Endothelial cell of umbilical vein (primary cell): ENCODE data around the gene STOX1. TPM values are rescaled to one million over a fixed set of nuclear protein-coding genes. Genes with fewer than 3 reads are reported as not detected.

Experiments used
- Bru-seq: library from RNA; stranded (reverse); fragments of 400-500 nt; gene quantifications from one replicate; lab custom pipeline; 2021; lab: Mats Ljungman, UMichigan
- BruChase-seq, 2 experiments: library from RNA; stranded (reverse); fragments of 400-500 nt; gene quantifications; one replicate each; lab custom pipeline; 2021; lab: Mats Ljungman, UMichigan
- BruUV-seq: library from RNA; stranded (reverse); fragments of 400-500 nt; replicated peaks from 2 replicates; lab custom pipeline; 2021; lab: Mats Ljungman, UMichigan
- CTCF ChIA-PET: fragments of 300-600, 350-600 bp; sonication (Branson Sonifier 250); formaldehyde crosslinking; loops from one replicate; lab custom pipeline; 2021; ENCODE audit warnings: antibody characterized with exemption, inconsistent platforms; lab: Charles Lee
- POLR2A ChIA-PET: fragments of 300-600, 350-600 bp; sonication (Branson Sonifier 250); formaldehyde crosslinking; loops from one replicate; lab custom pipeline; 2021; ENCODE audit warnings: antibody characterized with exemption, inconsistent platforms; lab: Charles Lee
- DNase-seq: peaks from one replicate; pipeline ENCODE4 v3.0.0-alpha.2; 2011; ENCODE audit warnings: low read depth, low spot score
- FAIRE-seq: peaks from 2 replicates; lab custom pipeline; 2011; peaks lifted over from hg19 to GRCh38; lab: Jason Lieb, UNC
- H2AFZ ChIP-seq: 2 replicates; pipeline ENCODE4 v1.6.0; 2012; ENCODE audit warnings: low read depth, low read length, control low read depth, inconsistent platforms
- H3K27ac ChIP-seq: 2 replicates; pipeline ENCODE4 v1.5.1; 2011; ENCODE audit warnings: low read depth, mild to moderate bottlenecking, control low read depth, low read length, moderate library complexity; ENCODE audit not compliant: insufficient read depth
- H3K27me3 ChIP-seq, 2 experiments: 2 replicates each; pipeline versions ENCODE4 v1.6.0 to v1.6.1; 2011; ENCODE audit warnings: low read length in 2 of 2, mixed read lengths in 1 of 2; ENCODE audit not compliant: control insufficient read depth in 2 of 2, insufficient read depth in 2 of 2
- H3K36me3 ChIP-seq, 2 experiments: 2 replicates in 1 of 2; 3 replicates in 1 of 2; pipeline ENCODE4 v1.5.1; 2011; ENCODE audit warnings: low read length in 2 of 2, mild to moderate bottlenecking in 1 of 2, moderate library complexity in 1 of 2; ENCODE audit not compliant: control insufficient read depth in 2 of 2, insufficient read depth in 2 of 2; ENCODE audit errors: extremely low read depth in 1 of 2
- H3K4me1 ChIP-seq: 3 replicates; pipeline ENCODE4 v1.5.1; 2011; ENCODE audit warnings: mild to moderate bottlenecking, low read length; ENCODE audit not compliant: control insufficient read depth, insufficient read depth; ENCODE audit errors: extremely low read depth
- H3K4me2 ChIP-seq: 2 replicates; pipeline ENCODE4 v1.6.1; 2011; ENCODE audit warnings: low read length, control low read depth, mixed read lengths; ENCODE audit not compliant: insufficient read depth
- H3K4me3 ChIP-seq, 3 experiments: fragments of 200-600 bp in 1 of 3; sonication (generic), shearing (Covaris generic) in 1 of 3; replicated peaks in 1 of 3; 2 replicates each; pipeline ENCODE4 v1.5.1; 2011 to 2016; ENCODE audit warnings: control low read depth in 3 of 3, low read length in 3 of 3, mild to moderate bottlenecking in 2 of 3, inconsistent platforms in 1 of 3, low read depth in 1 of 3, moderate library complexity in 1 of 3; ENCODE audit not compliant: insufficient read depth in 1 of 3
- H3K79me2 ChIP-seq: 2 replicates; pipeline ENCODE4 v1.6.0; 2012; ENCODE audit warnings: low read length, inconsistent platforms; ENCODE audit not compliant: control insufficient read depth, insufficient read depth
- H3K9ac ChIP-seq: replicated peaks from 2 replicates; pipeline ENCODE3; 2011; ENCODE audit warnings: low read length, control low read depth; ENCODE audit not compliant: insufficient read depth; ENCODE audit errors: extremely low read depth
- H3K9me1 ChIP-seq: replicated peaks from 3 replicates; pipeline ENCODE4 v1.6.0; 2011; ENCODE audit warnings: mild to moderate bottlenecking, low read length; ENCODE audit not compliant: control insufficient read depth, insufficient read depth; ENCODE audit errors: extremely low read depth
- H3K9me3 ChIP-seq: replicated peaks from 2 replicates; pipeline ENCODE4 v1.5.1; 2012; ENCODE audit warnings: low read length, inconsistent platforms; ENCODE audit not compliant: control insufficient read depth, insufficient read depth
- H4K20me1 ChIP-seq: replicated peaks from 2 replicates; pipeline ENCODE3; 2011; ENCODE audit warnings: mild to moderate bottlenecking, low read length; ENCODE audit not compliant: control insufficient read depth, insufficient read depth; ENCODE audit errors: extremely low read depth
- EZH2 ChIP-seq: IDR thresholded peaks from 2 replicates; pipeline ENCODE4 v1.6.1; 2012; ENCODE audit warnings: borderline replicate concordance, low read depth, mild to moderate bottlenecking, moderate library complexity, low read length, inconsistent platforms; ENCODE audit not compliant: severe bottlenecking
- POLR2A ChIP-seq: IDR thresholded peaks from 2 replicates; pipeline ENCODE4 v1.6.1; 2012; ENCODE audit warnings: low read depth, mild to moderate bottlenecking, control low read depth, low read length
- dilution Hi-C: fragments of 300-500 bp; cut with MboI; formaldehyde crosslinking; loops from one replicate; pipeline ENCODE4 v1.15.0; 2019; ENCODE audit warnings: low sequenced_read_pairs; ENCODE audit not compliant: extremely low pct_ligation_motif_present
- intact Hi-C: fragments of 100-400 bp; cut with micrococcal nuclease; formaldehyde crosslinking; loops from one replicate; pipeline ENCODE4 v1.10.0; 2022
- long read RNA-seq: library from polyadenylated mRNA; stranded (forward); transcript quantifications from one replicate; pipeline ENCODE4 v2.0.0, GENCODE V29; 2021
- polyA minus RNA-seq, 3 experiments: library from RNA; depleted of rRNA, polyadenylated mRNA; stranded (reverse); fragments of >200 nt; gene quantifications; 1 replicate in 1 of 3; 2 replicates in 2 of 3; pipeline ENCODE4 v1.2.3, GENCODE V29; 2011
- polyA plus RNA-seq, 4 experiments: library from polyadenylated mRNA; depleted of rRNA in 3 of 4; stranded (reverse) in 3 of 4; unstranded in 1 of 4; fragments of >200 nt; gene quantifications; 2 replicates each; pipeline versions ENCODE4 v1.2.1 to v1.2.3, GENCODE V29; 2011 to 2012; ENCODE audit warnings: missing spikeins in 1 of 4
- total RNA-seq: library from RNA; stranded (reverse); gene quantifications from 2 replicates; pipeline ENCODE4 v1.2.3, GENCODE V29; 2021
- TF ChIP-seq, protein P1 (sequence below): IDR thresholded peaks from 2 replicates; pipeline ENCODE4 v1.6.1; 2011; ENCODE audit not compliant: insufficient read depth, insufficient read length

STOX1 gene, protein sequence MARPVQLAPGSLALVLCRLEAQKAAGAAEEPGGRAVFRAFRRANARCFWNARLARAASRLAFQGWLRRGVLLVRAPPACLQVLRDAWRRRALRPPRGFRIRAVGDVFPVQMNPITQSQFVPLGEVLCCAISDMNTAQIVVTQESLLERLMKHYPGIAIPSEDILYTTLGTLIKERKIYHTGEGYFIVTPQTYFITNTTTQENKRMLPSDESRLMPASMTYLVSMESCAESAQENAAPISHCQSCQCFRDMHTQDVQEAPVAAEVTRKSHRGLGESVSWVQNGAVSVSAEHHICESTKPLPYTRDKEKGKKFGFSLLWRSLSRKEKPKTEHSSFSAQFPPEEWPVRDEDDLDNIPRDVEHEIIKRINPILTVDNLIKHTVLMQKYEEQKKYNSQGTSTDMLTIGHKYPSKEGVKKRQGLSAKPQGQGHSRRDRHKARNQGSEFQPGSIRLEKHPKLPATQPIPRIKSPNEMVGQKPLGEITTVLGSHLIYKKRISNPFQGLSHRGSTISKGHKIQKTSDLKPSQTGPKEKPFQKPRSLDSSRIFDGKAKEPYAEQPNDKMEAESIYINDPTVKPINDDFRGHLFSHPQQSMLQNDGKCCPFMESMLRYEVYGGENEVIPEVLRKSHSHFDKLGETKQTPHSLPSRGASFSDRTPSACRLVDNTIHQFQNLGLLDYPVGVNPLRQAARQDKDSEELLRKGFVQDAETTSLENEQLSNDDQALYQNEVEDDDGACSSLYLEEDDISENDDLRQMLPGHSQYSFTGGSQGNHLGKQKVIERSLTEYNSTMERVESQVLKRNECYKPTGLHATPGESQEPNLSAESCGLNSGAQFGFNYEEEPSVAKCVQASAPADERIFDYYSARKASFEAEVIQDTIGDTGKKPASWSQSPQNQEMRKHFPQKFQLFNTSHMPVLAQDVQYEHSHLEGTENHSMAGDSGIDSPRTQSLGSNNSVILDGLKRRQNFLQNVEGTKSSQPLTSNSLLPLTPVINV
- 0.20 and 0.48 TPM in 2 replicates for total RNA-seq
- polyA plus RNA-seq = 0.06 TPM in 1 of 2 replicates, not detected in the other
- 0.13 and 0.14 TPM in 2 replicates for polyA plus RNA-seq (2011; cell fraction: cytosol; rRNA removed)
- 0.10 and 0.21 TPM in 2 replicates for polyA plus RNA-seq (2011; cell fraction: nucleus; rRNA removed)
- polyA plus RNA-seq (2012) = 0.05 and 0.16 TPM in 2 replicates
- polyA minus RNA-seq = 0.19 and 0.32 TPM in 2 replicates
- 2.4 TPM for polyA minus RNA-seq (2011; cell fraction: cytosol; rRNA and poly(A)+ RNA removed)
- 0.10 TPM in 1 of 2 replicates, not detected in the other for polyA minus RNA-seq (2011; cell fraction: nucleus; rRNA and poly(A)+ RNA removed)
- Bru-seq, nascent RNA = percentile 19 among the genes with signal in this experiment
- percentile 24 among the genes with signal in this experiment for BruChase-seq, experiment 1, labeled RNA remaining after a 6-hour chase
- BruChase-seq, experiment 2, labeled RNA remaining after a 2-hour chase = percentile 21 among the genes with signal in this experiment
- long read RNA-seq, partial matches to known transcripts = 0 of 1 reads
- long read RNA-seq, other reads (novel, unspliced or antisense) = 1 of 1 reads

DNA sequence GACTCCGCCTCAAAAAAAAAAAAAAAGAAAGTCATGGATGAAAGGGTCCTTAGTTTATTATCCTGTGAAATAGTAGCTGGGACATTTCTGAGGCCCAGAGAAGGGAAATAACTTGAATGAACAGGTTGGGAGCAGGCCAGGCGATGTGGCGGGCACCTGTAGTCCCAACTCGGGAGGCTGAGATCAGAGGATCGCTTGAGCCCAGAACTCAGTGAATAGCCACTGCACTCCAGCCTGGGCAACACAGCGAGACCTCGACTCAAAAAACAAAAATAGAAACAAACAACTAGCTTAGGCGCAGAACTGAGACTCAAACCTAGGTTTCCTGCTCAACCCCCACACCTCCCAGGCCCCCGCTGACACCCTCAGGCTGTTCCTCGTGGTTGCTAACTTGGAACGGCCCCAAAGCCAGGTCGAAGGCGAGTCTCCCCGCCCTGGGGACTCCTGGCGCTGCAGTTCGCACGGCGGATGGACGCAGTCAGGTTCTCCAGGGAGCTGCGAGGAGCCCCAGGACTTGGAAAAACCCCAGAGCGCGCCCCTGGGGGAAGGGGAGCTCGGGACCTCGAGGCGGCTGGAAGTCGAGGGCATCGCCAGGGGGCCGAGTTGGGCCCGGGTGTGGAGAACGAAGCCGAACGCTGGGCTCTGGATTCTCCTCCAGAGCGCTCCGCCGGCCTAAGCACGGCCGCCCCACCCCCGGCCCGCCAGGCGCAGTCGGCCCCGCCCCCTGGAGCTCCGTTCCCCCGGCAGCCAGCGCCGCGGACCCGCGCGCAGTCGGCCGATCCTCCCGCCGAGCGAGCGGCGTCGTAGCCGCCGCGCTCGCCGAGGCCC is at the start of gene STOX1:
Gene STOX1 (plus strand): TSS at position 768 of the 828 bp plus-strand sequence. CDS start 93 bp downstream, outside the sequence.
- intact Hi-C loops (no loop called here), dilution Hi-C loops (no loop called here)
- H3K9me1 ChIP-seq = no peaks in the 10 kb centered on the region
- H3K27ac ChIP-seq = no peak within 1 kb of the TSS
- ChIA-PET POLR2A (interaction anchor here (0.6 kb wide), 1 partner anchor 232 kb away, joined by 3 read pairs; no protein-coding TSS in a partner anchor), CTCF (interaction anchor here (0.6 to 2.6 kb wide), 7 partner anchors 10 to 1341 kb away, joined by 3 to 13 read pairs (median 4); no protein-coding TSS in a partner anchor)
- peaks cover 8 to 12% of the 10 kb centered on the region in 2 experiments for H3K27me3 ChIP-seq
- FAIRE-seq (peak; percentile 77), DNase-seq (peak; percentile 60)
- no peaks in the 10 kb centered on the region for H3K36me3 ChIP-seq
- TF ChIP-seq, protein P1, sequence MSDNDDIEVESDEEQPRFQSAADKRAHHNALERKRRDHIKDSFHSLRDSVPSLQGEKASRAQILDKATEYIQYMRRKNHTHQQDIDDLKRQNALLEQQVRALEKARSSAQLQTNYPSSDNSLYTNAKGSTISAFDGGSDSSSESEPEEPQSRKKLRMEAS = no peak
- TF ChIP-seq POLR2A (no peak), EZH2 (no peak)
- H3K79me2 ChIP-seq = no peaks in the 10 kb centered on the region
- H3K9me3 ChIP-seq = no peaks in the 10 kb centered on the region
- no TSS peak for BruUV-seq
- peak within 1 kb of the TSS; percentile 61 for H3K9ac ChIP-seq
- peak within 1 kb of the TSS; percentile 100 for H2AFZ ChIP-seq
- no peaks in the 10 kb centered on the region for H4K20me1 ChIP-seq
- H3K4me2 ChIP-seq = peak within 1 kb of the TSS; percentile 95
- peaks cover 6% of the 10 kb centered on the region for H3K4me1 ChIP-seq
- H3K4me3 ChIP-seq = peak within 1 kb of the TSS; percentile 46 to 82 (median 72)
